MCF 10A (cell line): ENCODE results near the gene GZMM. TPM values are rescaled to one million over a fixed set of nuclear protein-coding genes. Genes with fewer than 3 reads are reported as not detected.

Source experiments
- BruUV-seq: library from RNA; stranded (reverse); fragments of 400-500 nt; replicated peaks from 2 replicates; lab custom pipeline; 2021; lab: Mats Ljungman, UMichigan
- CTCF ChIA-PET: fragments of 300-600 bp; sonication (Branson Sonifier 250); formaldehyde crosslinking; extraction: SDS; loops from one replicate; lab custom pipeline; 2021; ENCODE audit warnings: antibody characterized with exemption, inconsistent platforms; lab: Yijun Ruan, JAX
- POLR2A ChIA-PET: fragments of 300-600, 350-650 bp; sonication (Branson Sonifier 250); formaldehyde crosslinking; extraction: SDS; loops from one replicate; lab custom pipeline; 2020; ENCODE audit warnings: antibody characterized with exemption, inconsistent platforms; lab: Yijun Ruan, JAX
- DNase-seq: peaks from one replicate; pipeline ENCODE4 v3.0.0-alpha.2; 2018; ENCODE audit not compliant: unreplicated experiment
- H3K27ac Mint-ChIP-seq: one replicate; pipeline ENCODE4 v1.8.0; 2022; ENCODE audit warnings: mild to moderate bottlenecking, low read depth, mixed read lengths; ENCODE audit not compliant: unreplicated experiment
- H3K27me3 Mint-ChIP-seq: one replicate; pipeline ENCODE4 v1.8.0; 2022; ENCODE audit warnings: mixed read lengths; ENCODE audit not compliant: insufficient read depth, unreplicated experiment
- H3K36me3 Mint-ChIP-seq: one replicate; pipeline ENCODE4 v1.8.0; 2022; ENCODE audit warnings: mild to moderate bottlenecking, moderate library complexity, mixed read lengths; ENCODE audit not compliant: insufficient read depth, unreplicated experiment
- H3K4me1 Mint-ChIP-seq: one replicate; pipeline ENCODE4 v1.8.0; 2022; ENCODE audit warnings: mixed read lengths; ENCODE audit not compliant: insufficient read depth, unreplicated experiment
- H3K4me3 Mint-ChIP-seq: one replicate; pipeline ENCODE4 v1.8.0; 2022; ENCODE audit warnings: mild to moderate bottlenecking, moderate library complexity, mixed read lengths; ENCODE audit not compliant: unreplicated experiment
- H3K9me3 Mint-ChIP-seq: one replicate; pipeline ENCODE4 v1.8.0; 2022; ENCODE audit warnings: mixed read lengths; ENCODE audit not compliant: unreplicated experiment
- CTCF ChIP-seq: fragments of 200-600 bp; IDR thresholded peaks from one replicate; pipeline ENCODE4 v1.8.0; 2022; ENCODE audit warnings: antibody characterized with exemption, mild to moderate bottlenecking; ENCODE audit not compliant: unreplicated experiment
- intact Hi-C: fragments of 100-400 bp; cut with micrococcal nuclease; formaldehyde crosslinking; loops from 2 replicates; pipeline ENCODE4 v1.14.1; 2022
- total RNA-seq: library from RNA; stranded (reverse); gene quantifications from 2 replicates; pipeline ENCODE4 v1.2.3, GENCODE V29; 2022

GZMM gene
- total RNA-seq, 1 experiment from 2014 or later = not detected

GRCh38 chr19:585551-586110, 41.8 kb downstream of the GZMM start:
- intact Hi-C loops = loop anchor here (5.0 kb wide), 2 partner anchors 77 to 147 kb away; partner anchors contain the start of gene RNF126
- no peaks in the 10 kb centered on the region for H3K27me3 Mint-ChIP-seq
- TF ChIP-seq CTCF = no peak

GRCh38 chr19:588093-588740, 44.4 kb downstream of the GZMM start:
- Mint-ChIP-seq H3K4me1 (no peaks in the 10 kb centered on the region), H3K27ac (no peak overlapping the region), H3K27me3 (no peaks in the 10 kb centered on the region), H3K36me3 (peaks cover 2% of the 10 kb centered on the region), H3K4me3 (no peak overlapping the region), H3K9me3 (no peaks in the 10 kb centered on the region)
- CTCF ChIA-PET = interaction anchor here (1.1 kb wide), 1 partner anchor 12 kb away, joined by 7 read pairs; no protein-coding TSS in a partner anchor
- peak; percentile 94 for DNase-seq
- TF ChIP-seq CTCF = peak; percentile 67
- intact Hi-C loops = loop anchor here (2.0 to 5.0 kb wide), 3 partner anchors 45 to 144 kb away; partner anchors contain the start of genes POLRMT and RNF126
- POLR2A ChIA-PET = interaction anchor here (0.7 to 3.6 kb wide), 5 partner anchors 12 to 92 kb away, joined by 3 to 17 read pairs (median 5); partner anchors contain the start of genes BSG and CDC34
- no TSS peak for BruUV-seq

More at GRCh38 chr19:585551-586110, 41.8 kb downstream of the GZMM start:
- POLR2A ChIA-PET = interaction anchor here (1.9 to 3.6 kb wide), 2 partner anchors 10 to 54 kb away, joined by 15 to 17 read pairs; partner anchors contain the start of gene CDC34
- no peak for DNase-seq
- Mint-ChIP-seq H3K4me3 (no peak overlapping the region), H3K4me1 (no peaks in the 10 kb centered on the region), H3K36me3 (peaks cover 10% of the 10 kb centered on the region), H3K27ac (no peak overlapping the region), H3K9me3 (no peaks in the 10 kb centered on the region)
- CTCF ChIA-PET = interaction anchor here (0.5 to 1.4 kb wide), 3 partner anchors 14 to 85 kb away, joined by 3 to 4 read pairs (median 4); no protein-coding TSS in a partner anchor
- BruUV-seq = no TSS peak

GRCh38 chr19:588741-589692, 45.2 kb downstream of the GZMM start:
- no peaks in the 10 kb centered on the region for H3K36me3 Mint-ChIP-seq
- no peaks in the 10 kb centered on the region for H3K4me1 Mint-ChIP-seq
- peak overlapping the region; percentile 28 for H3K4me3 Mint-ChIP-seq
- DNase-seq = no peak
- H3K27ac Mint-ChIP-seq = no peak overlapping the region
- ChIA-PET POLR2A (interaction anchor here (1.2 to 3.6 kb wide), 4 partner anchors 13 to 72 kb away, joined by 4 to 17 read pairs (median 6); partner anchors contain the start of genes BSG and CDC34), CTCF (interaction anchor here (0.6 kb wide), 1 partner anchor 172 kb away, joined by 3 read pairs; no protein-coding TSS in a partner anchor)
- H3K27me3 Mint-ChIP-seq = no peaks in the 10 kb centered on the region
- no peaks in the 10 kb centered on the region for H3K9me3 Mint-ChIP-seq
- intact Hi-C loops = loop anchor here (2.0 to 5.0 kb wide), 3 partner anchors 44 to 143 kb away; partner anchors contain the start of genes POLRMT and RNF126
- no peak for TF ChIP-seq CTCF
- BruUV-seq = no TSS peak
